Epithelial cell of proximal tubule (primary cell): ENCODE results near the gene CMTM3. TPM values are rescaled to one million over a fixed set of nuclear protein-coding genes. Genes with fewer than 3 reads are reported as not detected.

ENCODE experiments used
- DNase-seq: peaks from one replicate; pipeline ENCODE4 v3.0.0-alpha.2; 2011; ENCODE audit warnings: low read depth
- H3K4me3 ChIP-seq: 2 replicates; pipeline ENCODE4 v1.5.1; 2011; ENCODE audit warnings: low read depth, mild to moderate bottlenecking, low read length
- total RNA-seq: library from RNA; depleted of rRNA; stranded (reverse); fragments of >200 nt; gene quantifications from 2 replicates; pipeline ENCODE4 v1.2.3, GENCODE V29; 2015
- TF ChIP-seq, protein P1 (sequence below): conservative IDR thresholded peaks from 2 replicates; pipeline ENCODE4 v1.5.1; 2012; ENCODE audit warnings: low read depth, mild to moderate bottlenecking, low read length

The CMTM3 gene
- total RNA-seq, 1 donor from 2014 or later: 122 TPM

- no peak overlapping the region for H3K4me3 ChIP-seq
- TF ChIP-seq, protein P1, sequence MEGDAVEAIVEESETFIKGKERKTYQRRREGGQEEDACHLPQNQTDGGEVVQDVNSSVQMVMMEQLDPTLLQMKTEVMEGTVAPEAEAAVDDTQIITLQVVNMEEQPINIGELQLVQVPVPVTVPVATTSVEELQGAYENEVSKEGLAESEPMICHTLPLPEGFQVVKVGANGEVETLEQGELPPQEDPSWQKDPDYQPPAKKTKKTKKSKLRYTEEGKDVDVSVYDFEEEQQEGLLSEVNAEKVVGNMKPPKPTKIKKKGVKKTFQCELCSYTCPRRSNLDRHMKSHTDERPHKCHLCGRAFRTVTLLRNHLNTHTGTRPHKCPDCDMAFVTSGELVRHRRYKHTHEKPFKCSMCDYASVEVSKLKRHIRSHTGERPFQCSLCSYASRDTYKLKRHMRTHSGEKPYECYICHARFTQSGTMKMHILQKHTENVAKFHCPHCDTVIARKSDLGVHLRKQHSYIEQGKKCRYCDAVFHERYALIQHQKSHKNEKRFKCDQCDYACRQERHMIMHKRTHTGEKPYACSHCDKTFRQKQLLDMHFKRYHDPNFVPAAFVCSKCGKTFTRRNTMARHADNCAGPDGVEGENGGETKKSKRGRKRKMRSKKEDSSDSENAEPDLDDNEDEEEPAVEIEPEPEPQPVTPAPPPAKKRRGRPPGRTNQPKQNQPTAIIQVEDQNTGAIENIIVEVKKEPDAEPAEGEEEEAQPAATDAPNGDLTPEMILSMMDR: no peak
- DNase-seq: no peak
Observed at GRCh38 chr16:66637806-66638205, 33.3 kb downstream of the CMTM3 start.

- no peak for DNase-seq
- H3K4me3 ChIP-seq: no peak overlapping the region
- TF ChIP-seq, protein P1: no peak
Observed at GRCh38 chr16:66639091-66639885, 34.8 kb downstream of the CMTM3 start.

DNA sequence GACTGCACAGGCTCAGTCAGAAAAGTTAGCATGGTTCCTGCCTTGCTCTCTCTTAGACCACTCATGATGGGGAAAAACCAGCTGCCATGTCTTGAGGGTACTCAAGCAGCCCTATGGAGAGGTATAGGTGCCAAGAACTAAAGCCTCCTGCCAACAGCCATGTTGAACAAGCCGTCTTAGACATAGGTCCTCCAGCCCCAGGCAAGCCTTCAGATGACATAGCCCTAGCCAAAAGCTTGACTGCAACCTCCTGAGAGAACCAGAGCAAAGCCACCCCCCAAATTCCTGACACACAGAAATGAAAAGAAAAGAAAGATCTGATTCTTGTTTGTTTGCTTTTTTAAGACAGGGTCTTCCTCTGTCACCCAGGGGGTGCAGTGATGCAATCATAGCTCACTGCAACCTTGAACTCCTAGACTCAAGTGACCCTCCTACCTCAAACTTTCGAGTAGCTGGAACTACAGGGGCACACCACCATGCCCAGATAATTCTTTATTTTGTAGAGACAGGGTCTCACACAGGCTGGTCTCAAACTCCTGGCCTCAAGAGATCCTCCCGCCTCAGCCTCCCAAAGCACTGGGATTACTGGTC is 36.3 kb downstream of the CMTM3 start:
- no peak overlapping the region for H3K4me3 ChIP-seq
- TF ChIP-seq, protein P1: no peak
- DNase-seq: no peak

GRCh38 chr16:66641387-66641786 is 36.9 kb downstream of the CMTM3 start:
- no peak for DNase-seq

GRCh38 chr16:66647866-66648265 is 43.4 kb downstream of the CMTM3 start:
- TF ChIP-seq, protein P1: no peak
- H3K4me3 ChIP-seq: no peak overlapping the region
- no peak for DNase-seq

More at GRCh38 chr16:66641387-66641786, 36.9 kb downstream of the CMTM3 start:
- no peak overlapping the region for H3K4me3 ChIP-seq
- TF ChIP-seq, protein P1: no peak

GRCh38 chr16:66649167-66649566 is 44.7 kb downstream of the CMTM3 start:
- no peak overlapping the region for H3K4me3 ChIP-seq
- TF ChIP-seq, protein P1: no peak
- no peak for DNase-seq
